ENCODE measurements around the gene PEX16.

- no peak for TF ChIP-seq CTCF (IDR thresholded peaks at IDR 0.05; ENCODE audit: low read depth, low read length, poor library complexity, severe bottlenecking)
- TF ChIP-seq EZH2phosphoT487 (IDR thresholded peaks at IDR 0.05; ENCODE audit: borderline replicate concordance, low read length) = no peak
These were observed 13.4 kb upstream of the PEX16 start for GRCh38 chr11:45930951-45931570.
